ENCODE measurements around the gene NPC1L1. TPM values are rescaled to one million over a fixed set of nuclear protein-coding genes. Genes with fewer than 3 reads are reported as not detected.
A peak's percentile ranks its signal among the peaks of the same experiment; 100 is the strongest.

NPC1L1 gene
- total and polyA plus RNA-seq, 2 of the 13 experiments (the other 11 are each of a cell fraction or from before 2014, with no cell fraction given): 4.8 to 14.5 TPM

DNA sequence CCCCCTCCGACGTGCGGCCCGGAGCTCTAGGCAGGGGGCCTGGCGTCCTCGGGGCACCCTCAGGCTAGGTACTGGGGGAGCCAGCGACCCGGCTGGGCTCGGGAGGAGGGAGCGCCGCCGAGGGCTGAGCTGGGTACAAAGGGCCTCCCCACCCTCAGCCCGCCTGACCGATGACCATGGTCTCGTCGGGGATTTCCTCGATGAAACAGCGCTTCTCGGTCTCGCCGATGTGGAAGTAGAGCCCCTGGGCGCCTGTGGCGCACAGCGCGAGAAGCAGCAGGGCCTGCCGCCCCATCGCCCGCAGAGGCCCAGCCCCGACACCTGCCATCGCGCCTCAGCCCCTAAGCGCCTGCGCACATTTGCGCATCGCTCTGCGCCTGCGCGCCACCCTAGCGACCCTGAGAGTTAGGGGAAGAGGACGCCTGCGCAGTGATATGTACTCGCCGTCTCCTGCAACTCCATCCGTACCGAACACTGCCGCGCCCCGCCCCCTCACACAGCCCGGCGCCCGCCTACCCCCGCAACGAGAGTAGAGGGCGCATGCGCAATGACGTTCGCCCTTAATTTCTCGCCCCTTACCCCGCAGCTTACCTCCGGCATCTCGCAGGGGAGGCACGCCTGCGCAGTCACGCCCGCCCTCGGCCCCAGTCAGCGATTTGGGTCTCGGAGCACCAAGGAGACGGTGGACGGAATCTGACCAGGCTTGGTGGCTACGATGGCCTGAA lies 40.9 kb upstream of the NPC1L1 start, which contains the start of gene TMED4 (continued):
- no peak for TF ChIP-seq ARID2 (CRISPR knock-in tag; IDR thresholded peaks at IDR 0.05; ENCODE audit: borderline replicate concordance)
- TF ChIP-seq DR1 (CRISPR knock-in tag; IDR thresholded peaks at IDR 0.05): peak; percentile 82
- no peak for TF ChIP-seq CBX2 (IDR thresholded peaks at IDR 0.05; ENCODE audit: low read depth, low read length)
- TF ChIP-seq CBX2 (CRISPR knock-in tag; IDR thresholded peaks at IDR 0.05; ENCODE audit: low read depth): no peak
- no peak for TF ChIP-seq NCOA5 (CRISPR knock-in tag; IDR thresholded peaks at IDR 0.05)
- peak; percentile 93 for TF ChIP-seq TAF1 (CRISPR knock-in tag; IDR thresholded peaks at IDR 0.05)
- TF ChIP-seq, protein P1, sequence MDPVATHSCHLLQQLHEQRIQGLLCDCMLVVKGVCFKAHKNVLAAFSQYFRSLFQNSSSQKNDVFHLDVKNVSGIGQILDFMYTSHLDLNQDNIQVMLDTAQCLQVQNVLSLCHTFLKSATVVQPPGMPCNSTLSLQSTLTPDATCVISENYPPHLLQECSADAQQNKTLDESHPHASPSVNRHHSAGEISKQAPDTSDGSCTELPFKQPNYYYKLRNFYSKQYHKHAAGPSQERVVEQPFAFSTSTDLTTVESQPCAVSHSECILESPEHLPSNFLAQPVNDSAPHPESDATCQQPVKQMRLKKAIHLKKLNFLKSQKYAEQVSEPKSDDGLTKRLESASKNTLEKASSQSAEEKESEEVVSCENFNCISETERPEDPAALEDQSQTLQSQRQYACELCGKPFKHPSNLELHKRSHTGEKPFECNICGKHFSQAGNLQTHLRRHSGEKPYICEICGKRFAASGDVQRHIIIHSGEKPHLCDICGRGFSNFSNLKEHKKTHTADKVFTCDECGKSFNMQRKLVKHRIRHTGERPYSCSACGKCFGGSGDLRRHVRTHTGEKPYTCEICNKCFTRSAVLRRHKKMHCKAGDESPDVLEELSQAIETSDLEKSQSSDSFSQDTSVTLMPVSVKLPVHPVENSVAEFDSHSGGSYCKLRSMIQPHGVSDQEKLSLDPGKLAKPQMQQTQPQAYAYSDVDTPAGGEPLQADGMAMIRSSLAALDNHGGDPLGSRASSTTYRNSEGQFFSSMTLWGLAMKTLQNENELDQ (CRISPR knock-in tag; IDR thresholded peaks at IDR 0.05; ENCODE audit: borderline replicate concordance): no peak
- no peak for TF ChIP-seq MAFG (CRISPR knock-in tag; IDR thresholded peaks at IDR 0.05)
- TF ChIP-seq, protein P2, sequence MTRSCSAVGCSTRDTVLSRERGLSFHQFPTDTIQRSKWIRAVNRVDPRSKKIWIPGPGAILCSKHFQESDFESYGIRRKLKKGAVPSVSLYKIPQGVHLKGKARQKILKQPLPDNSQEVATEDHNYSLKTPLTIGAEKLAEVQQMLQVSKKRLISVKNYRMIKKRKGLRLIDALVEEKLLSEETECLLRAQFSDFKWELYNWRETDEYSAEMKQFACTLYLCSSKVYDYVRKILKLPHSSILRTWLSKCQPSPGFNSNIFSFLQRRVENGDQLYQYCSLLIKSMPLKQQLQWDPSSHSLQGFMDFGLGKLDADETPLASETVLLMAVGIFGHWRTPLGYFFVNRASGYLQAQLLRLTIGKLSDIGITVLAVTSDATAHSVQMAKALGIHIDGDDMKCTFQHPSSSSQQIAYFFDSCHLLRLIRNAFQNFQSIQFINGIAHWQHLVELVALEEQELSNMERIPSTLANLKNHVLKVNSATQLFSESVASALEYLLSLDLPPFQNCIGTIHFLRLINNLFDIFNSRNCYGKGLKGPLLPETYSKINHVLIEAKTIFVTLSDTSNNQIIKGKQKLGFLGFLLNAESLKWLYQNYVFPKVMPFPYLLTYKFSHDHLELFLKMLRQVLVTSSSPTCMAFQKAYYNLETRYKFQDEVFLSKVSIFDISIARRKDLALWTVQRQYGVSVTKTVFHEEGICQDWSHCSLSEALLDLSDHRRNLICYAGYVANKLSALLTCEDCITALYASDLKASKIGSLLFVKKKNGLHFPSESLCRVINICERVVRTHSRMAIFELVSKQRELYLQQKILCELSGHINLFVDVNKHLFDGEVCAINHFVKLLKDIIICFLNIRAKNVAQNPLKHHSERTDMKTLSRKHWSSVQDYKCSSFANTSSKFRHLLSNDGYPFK (CRISPR knock-in tag; IDR thresholded peaks at IDR 0.05; ENCODE audit: borderline replicate concordance): peak; percentile 44; the same call in 1 of the 2 replicates
- TF ChIP-seq ZSCAN20 (CRISPR knock-in tag; IDR thresholded peaks at IDR 0.05; ENCODE audit: borderline replicate concordance): no peak
- no peak for TF ChIP-seq PCBP2 (optimal IDR thresholded peaks at IDR 0.05; ENCODE audit: low read depth, low read length, poor library complexity, severe bottlenecking)
- peak; percentile 59; the same call in 1 of the 2 replicates for TF ChIP-seq RAD21 (CRISPR knock-in tag; IDR thresholded peaks at IDR 0.05)
- TF ChIP-seq, protein P3, sequence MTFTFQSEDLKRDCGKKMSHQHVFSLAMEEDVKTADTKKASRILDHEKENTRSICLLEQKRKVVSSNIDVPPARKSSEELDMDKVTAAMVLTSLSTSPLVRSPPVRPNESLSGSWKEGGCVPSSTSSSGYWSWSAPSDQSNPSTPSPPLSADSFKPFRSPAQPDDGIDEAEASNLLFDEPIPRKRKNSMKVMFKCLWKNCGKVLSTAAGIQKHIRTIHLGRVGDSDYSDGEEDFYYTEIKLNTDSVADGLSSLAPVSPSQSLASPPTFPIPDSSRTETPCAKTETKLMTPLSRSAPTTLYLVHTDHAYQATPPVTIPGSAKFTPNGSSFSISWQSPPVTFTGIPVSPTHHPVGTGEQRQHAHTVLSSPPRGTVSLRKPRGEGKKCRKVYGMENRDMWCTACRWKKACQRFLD (CRISPR knock-in tag; IDR thresholded peaks at IDR 0.05; ENCODE audit: borderline replicate concordance): peak; percentile 93; the same call in 1 of the 2 replicates
- no peak for TF ChIP-seq ETV5 (CRISPR knock-in tag; IDR thresholded peaks at IDR 0.05; ENCODE audit: borderline replicate concordance)
- TF ChIP-seq RXRB (CRISPR knock-in tag; IDR thresholded peaks at IDR 0.05; ENCODE audit: borderline replicate concordance): no peak
- peak; percentile 9; the same call in 1 of the 2 replicates for TF ChIP-seq CEBPG (CRISPR knock-in tag; IDR thresholded peaks at IDR 0.05)
- TF ChIP-seq GTF2F1 (IDR thresholded peaks at IDR 0.05; ENCODE audit: low read length): no peak
- TF ChIP-seq, protein P4, sequence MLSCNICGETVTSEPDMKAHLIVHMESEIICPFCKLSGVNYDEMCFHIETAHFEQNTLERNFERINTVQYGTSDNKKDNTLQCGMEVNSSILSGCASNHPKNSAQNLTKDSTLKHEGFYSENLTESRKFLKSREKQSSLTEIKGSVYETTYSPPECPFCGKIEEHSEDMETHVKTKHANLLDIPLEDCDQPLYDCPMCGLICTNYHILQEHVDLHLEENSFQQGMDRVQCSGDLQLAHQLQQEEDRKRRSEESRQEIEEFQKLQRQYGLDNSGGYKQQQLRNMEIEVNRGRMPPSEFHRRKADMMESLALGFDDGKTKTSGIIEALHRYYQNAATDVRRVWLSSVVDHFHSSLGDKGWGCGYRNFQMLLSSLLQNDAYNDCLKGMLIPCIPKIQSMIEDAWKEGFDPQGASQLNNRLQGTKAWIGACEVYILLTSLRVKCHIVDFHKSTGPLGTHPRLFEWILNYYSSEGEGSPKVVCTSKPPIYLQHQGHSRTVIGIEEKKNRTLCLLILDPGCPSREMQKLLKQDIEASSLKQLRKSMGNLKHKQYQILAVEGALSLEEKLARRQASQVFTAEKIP (CRISPR knock-in tag; IDR thresholded peaks at IDR 0.05; ENCODE audit: borderline replicate concordance): no peak
- TF ChIP-seq ZNF746 (CRISPR knock-in tag; IDR thresholded peaks at IDR 0.05): peak; percentile 68; the same call in 1 of the 2 replicates
- TF ChIP-seq, protein P5, sequence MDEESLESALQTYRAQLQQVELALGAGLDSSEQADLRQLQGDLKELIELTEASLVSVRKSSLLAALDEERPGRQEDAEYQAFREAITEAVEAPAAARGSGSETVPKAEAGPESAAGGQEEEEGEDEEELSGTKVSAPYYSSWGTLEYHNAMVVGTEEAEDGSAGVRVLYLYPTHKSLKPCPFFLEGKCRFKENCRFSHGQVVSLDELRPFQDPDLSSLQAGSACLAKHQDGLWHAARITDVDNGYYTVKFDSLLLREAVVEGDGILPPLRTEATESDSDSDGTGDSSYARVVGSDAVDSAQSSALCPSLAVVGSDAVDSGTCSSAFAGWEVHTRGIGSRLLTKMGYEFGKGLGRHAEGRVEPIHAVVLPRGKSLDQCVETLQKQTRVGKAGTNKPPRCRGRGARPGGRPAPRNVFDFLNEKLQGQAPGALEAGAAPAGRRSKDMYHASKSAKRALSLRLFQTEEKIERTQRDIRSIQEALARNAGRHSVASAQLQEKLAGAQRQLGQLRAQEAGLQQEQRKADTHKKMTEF (CRISPR knock-in tag; IDR thresholded peaks at IDR 0.05): peak; percentile 43; the same call in 1 of the 2 replicates

Measured in HepG2 (cell line).